Thoracic aorta (tissue), 2 donors: Measurements from ENCODE around the gene RAB11FIP3. TPM values are rescaled to one million over a fixed set of nuclear protein-coding genes. Genes with fewer than 3 reads are reported as not detected.
A peak's percentile ranks its signal among the peaks of the same experiment; 100 is the strongest.

Source experiments
- ATAC-seq: fragments of 150-250 bp; one replicate; pipeline ENCODE4 v1.8.0; 2017; ENCODE audit warnings: low read depth; ENCODE audit not compliant: insufficient number of reproducible peaks, low FRiP score
- DNase-seq: peaks from one replicate; pipeline ENCODE4 v3.0.0-alpha.2; 2020; ENCODE audit warnings: low spot score
- H3K27ac ChIP-seq, 2 donors: fragments of 200-600 bp; sonication (generic); 1 replicate in 1 of 2; 2 replicates in 1 of 2; pipeline ENCODE4 v1.5.1; 2016; ENCODE audit warnings: mild to moderate bottlenecking in 2 of 2, moderate library complexity in 2 of 2
- H3K27me3 ChIP-seq: fragments of 200-600 bp; sonication (generic); replicated peaks from 2 replicates; pipeline ENCODE4 v1.6.0; 2016; ENCODE audit warnings: mild to moderate bottlenecking; ENCODE audit not compliant: insufficient read depth
- H3K36me3 ChIP-seq: fragments of 200-600 bp; sonication (generic); one replicate; pipeline ENCODE4 v1.5.1; 2016
- H3K4me1 ChIP-seq, 2 donors: fragments of 200-600 bp; sonication (generic); 1 replicate in 1 of 2; 2 replicates in 1 of 2; pipeline versions ENCODE4 v1.5.1 to v1.6.0; 2016; ENCODE audit warnings: low read depth in 2 of 2, mild to moderate bottlenecking in 1 of 2; ENCODE audit not compliant: control insufficient read depth in 1 of 2
- H3K4me3 ChIP-seq: fragments of 200-600 bp; sonication (generic); 2 replicates; pipeline ENCODE4 v1.5.1; 2016; ENCODE audit warnings: mild to moderate bottlenecking
- H3K9me3 ChIP-seq: fragments of 200-600 bp; sonication (generic); 2 replicates; pipeline ENCODE4 v1.5.1; 2016
- total RNA-seq, 2 donors: library from RNA; depleted of rRNA; stranded (reverse); fragments of >200 nt; gene quantifications; one replicate each; pipeline versions ENCODE4 v1.1.0 to v1.2.3, GENCODE V29; 2016
- TF ChIP-seq, protein P1 (sequence below): fragments of 200-600 bp; sonication (generic); IDR thresholded peaks from one replicate; pipeline ENCODE4 v1.5.1; 2019; ENCODE audit warnings: antibody characterized with exemption

RAB11FIP3 gene
- total RNA-seq, 2 donors from 2014 or later: 70.1 to 71.1 TPM

GRCh38 chr16:424623-425081, 797 bp upstream of the RAB11FIP3 start:
- Histone ChIP-seq H3K4me3 (peak overlapping the region; percentile 82), H3K27ac (peak overlapping the region; percentile 96), H3K9me3 (no peaks in the 10 kb centered on the region), H3K36me3 (no peaks in the 10 kb centered on the region), H3K4me1 (peaks cover 14 to 43% of the 10 kb centered on the region in 2 donors), H3K27me3 (no peaks in the 10 kb centered on the region)
- TF ChIP-seq, protein P1, sequence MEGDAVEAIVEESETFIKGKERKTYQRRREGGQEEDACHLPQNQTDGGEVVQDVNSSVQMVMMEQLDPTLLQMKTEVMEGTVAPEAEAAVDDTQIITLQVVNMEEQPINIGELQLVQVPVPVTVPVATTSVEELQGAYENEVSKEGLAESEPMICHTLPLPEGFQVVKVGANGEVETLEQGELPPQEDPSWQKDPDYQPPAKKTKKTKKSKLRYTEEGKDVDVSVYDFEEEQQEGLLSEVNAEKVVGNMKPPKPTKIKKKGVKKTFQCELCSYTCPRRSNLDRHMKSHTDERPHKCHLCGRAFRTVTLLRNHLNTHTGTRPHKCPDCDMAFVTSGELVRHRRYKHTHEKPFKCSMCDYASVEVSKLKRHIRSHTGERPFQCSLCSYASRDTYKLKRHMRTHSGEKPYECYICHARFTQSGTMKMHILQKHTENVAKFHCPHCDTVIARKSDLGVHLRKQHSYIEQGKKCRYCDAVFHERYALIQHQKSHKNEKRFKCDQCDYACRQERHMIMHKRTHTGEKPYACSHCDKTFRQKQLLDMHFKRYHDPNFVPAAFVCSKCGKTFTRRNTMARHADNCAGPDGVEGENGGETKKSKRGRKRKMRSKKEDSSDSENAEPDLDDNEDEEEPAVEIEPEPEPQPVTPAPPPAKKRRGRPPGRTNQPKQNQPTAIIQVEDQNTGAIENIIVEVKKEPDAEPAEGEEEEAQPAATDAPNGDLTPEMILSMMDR: no peak
- ATAC-seq (no peak), DNase-seq (no peak)

DNA sequence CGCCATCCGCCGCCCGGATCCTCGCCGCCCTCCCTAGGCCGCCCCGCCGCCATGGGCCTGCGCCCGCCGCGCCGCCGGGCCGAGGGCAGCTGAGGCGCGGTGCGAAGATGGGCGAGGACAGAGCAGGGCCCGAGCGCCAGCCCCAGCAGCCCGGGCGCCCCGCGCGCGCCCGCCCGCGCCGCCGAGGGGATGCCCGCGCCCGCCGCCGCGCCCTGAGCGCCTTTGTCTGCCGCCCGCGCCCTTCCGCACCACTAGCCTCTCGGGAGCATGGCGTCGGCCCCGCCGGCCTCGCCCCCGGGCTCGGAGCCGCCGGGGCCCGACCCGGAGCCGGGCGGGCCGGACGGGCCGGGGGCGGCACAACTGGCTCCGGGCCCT, 278 bp downstream of the RAB11FIP3 start:
- TF ChIP-seq, protein P1: no peak
- DNase-seq (no peak), ATAC-seq (peak; percentile 6)
- peak overlapping the region; percentile 96 for H3K27ac ChIP-seq
- H3K4me3 ChIP-seq: peak overlapping the region; percentile 86
- H3K36me3 ChIP-seq: no peaks in the 10 kb centered on the region
- H3K27me3 ChIP-seq: no peaks in the 10 kb centered on the region
- H3K4me1 ChIP-seq: peaks cover 14 to 43% of the 10 kb centered on the region in 2 donors
- H3K9me3 ChIP-seq: no peaks in the 10 kb centered on the region

DNA sequence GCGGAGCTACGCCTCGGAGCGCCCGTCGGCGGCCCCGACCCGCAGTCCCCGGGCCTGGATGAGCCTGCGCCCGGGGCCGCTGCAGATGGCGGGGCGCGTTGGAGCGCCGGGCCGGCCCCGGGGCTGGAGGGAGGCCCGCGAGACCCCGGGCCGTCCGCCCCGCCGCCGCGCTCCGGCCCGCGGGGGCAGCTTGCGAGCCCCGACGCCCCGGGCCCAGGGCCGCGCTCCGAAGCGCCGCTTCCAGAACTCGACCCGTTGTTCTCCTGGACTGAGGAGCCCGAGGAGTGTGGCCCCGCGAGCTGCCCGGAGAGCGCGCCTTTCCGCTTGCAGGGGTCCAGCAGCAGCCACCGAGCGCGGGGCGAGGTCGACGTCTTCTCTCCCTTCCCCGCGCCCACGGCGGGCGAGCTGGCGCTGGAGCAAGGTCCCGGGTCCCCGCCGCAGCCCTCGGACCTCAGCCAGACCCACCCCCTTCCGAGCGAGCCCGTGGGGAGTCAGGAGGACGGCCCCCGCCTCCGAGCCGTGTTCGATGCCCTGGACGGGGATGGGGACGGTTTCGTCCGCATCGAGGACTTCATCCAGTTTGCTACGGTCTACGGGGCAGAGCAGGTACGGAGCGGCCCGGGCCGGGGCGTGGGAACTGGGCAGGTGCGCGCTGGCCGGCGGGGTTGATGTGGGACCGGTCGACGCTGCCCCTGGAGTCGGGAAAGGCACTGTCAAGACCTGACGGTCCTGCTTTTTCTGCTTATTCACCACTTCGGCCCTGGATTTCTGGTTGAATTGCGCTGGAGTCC, 861 bp downstream of the RAB11FIP3 start:
- H3K27ac ChIP-seq: no peak overlapping the region
- ATAC-seq (no peak), DNase-seq (no peak)
- peak overlapping the region; percentile 86 for H3K4me3 ChIP-seq
- H3K9me3 ChIP-seq: no peaks in the 10 kb centered on the region
- no peaks in the 10 kb centered on the region for H3K27me3 ChIP-seq
- peaks cover 14 to 43% of the 10 kb centered on the region in 2 donors for H3K4me1 ChIP-seq
- TF ChIP-seq, protein P1: no peak
- no peaks in the 10 kb centered on the region for H3K36me3 ChIP-seq

- DNase-seq (no peak), ATAC-seq (no peak)
- no peaks in the 10 kb centered on the region for H3K27me3 ChIP-seq
- H3K4me1 ChIP-seq: peaks cover 14 to 43% of the 10 kb centered on the region in 2 donors
- no peaks in the 10 kb centered on the region for H3K36me3 ChIP-seq
- peak overlapping the region; percentile 86 for H3K4me3 ChIP-seq
- no peak overlapping the region for H3K27ac ChIP-seq
- H3K9me3 ChIP-seq: no peaks in the 10 kb centered on the region
- TF ChIP-seq, protein P1: no peak
Observed at GRCh38 chr16:426906-427249, 1.4 kb downstream of the RAB11FIP3 start.

- no peaks in the 10 kb centered on the region for H3K27me3 ChIP-seq
- no peak overlapping the region for H3K27ac ChIP-seq
- ATAC-seq (no peak), DNase-seq (no peak)
- H3K36me3 ChIP-seq: no peaks in the 10 kb centered on the region
- TF ChIP-seq, protein P1: no peak
- H3K9me3 ChIP-seq: no peaks in the 10 kb centered on the region
- peaks cover 14 to 43% of the 10 kb centered on the region in 2 donors for H3K4me1 ChIP-seq
- peak overlapping the region; percentile 86 for H3K4me3 ChIP-seq
Observed at GRCh38 chr16:427250-427649, 1.8 kb downstream of the RAB11FIP3 start.
